T-helper 2 cell treated with Interferon-gamma antibody and Interleukin-4, amounts not matched to agents 5 μg/mL and 100 μg/mL, for 36 hours (primary cell): ENCODE results near the gene ADPRM.
"Not testable (repeated sequence)": the region's sequence is repeated elsewhere in the genome, so short reads cannot be mapped to it uniquely, and the experiment has no call there.

Experiments used
- DNase-seq: peaks from one replicate; pipeline ENCODE4 v3.0.0; 2021; ENCODE audit warnings: low spot score
- H3K27ac Mint-ChIP-seq: one replicate; pipeline ENCODE4 v1.8.0; 2021; ENCODE audit warnings: mild to moderate bottlenecking, mixed read lengths
- H3K27me3 Mint-ChIP-seq: one replicate; pipeline ENCODE4 v1.8.0; 2021; ENCODE audit warnings: low read depth, mixed read lengths
- H3K36me3 Mint-ChIP-seq: one replicate; pipeline ENCODE4 v1.8.0; 2021; ENCODE audit warnings: low read depth, mixed read lengths
- H3K4me1 Mint-ChIP-seq: one replicate; pipeline ENCODE4 v1.8.0; 2021; ENCODE audit warnings: low read depth, mixed read lengths
- H3K4me3 Mint-ChIP-seq: one replicate; pipeline ENCODE4 v1.8.0; 2022; ENCODE audit warnings: mild to moderate bottlenecking, moderate library complexity, mixed read lengths
- H3K9me3 Mint-ChIP-seq: one replicate; pipeline ENCODE4 v1.8.0; 2021; ENCODE audit warnings: mixed read lengths

Gene ADPRM

DNA sequence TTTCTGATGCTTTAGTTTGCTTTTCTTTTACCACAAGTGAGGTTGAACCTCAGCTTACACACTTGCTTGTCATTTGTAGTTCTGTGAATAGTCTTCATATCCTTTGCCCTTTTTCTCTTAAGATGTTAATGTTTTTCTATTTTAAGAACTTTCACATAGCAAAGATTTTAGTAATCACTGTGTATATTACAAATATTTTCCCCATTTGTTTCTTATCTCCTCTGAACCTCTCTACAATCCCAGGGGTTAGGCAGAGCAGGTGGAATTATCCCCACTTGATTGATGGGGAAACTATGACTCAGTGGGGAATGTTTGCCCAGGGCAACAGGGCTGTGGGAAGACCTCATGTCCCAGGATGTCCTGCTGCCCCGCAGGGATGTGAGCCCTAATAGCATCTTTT, 28.6 kb upstream of the ADPRM start:
- no peak for DNase-seq
- Mint-ChIP-seq H3K9me3 (no peaks in the 10 kb centered on the region), H3K27ac (no peak overlapping the region), H3K4me1 (no peaks in the 10 kb centered on the region), H3K36me3 (no peaks in the 10 kb centered on the region), H3K27me3 (no peaks in the 10 kb centered on the region), H3K4me3 (no peak overlapping the region)

DNA sequence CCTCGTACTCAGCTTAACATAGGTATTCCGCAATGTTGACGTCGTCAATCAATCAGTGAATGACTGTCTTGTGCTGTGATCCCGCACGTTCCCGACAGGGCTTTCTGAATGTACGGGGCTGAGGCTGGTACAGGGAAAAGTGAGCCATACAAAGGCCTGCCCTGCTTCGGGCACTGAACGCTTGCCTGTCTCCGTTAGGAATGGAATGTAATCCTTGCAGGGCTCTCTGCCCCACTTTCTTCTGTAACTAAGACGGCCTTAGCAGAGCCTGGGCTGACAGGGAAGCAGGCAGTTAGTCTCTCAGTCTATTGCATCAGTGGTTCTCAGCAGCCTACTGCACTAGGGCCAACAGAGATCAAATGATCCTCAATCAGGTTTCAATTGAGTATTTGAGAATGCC, 24.1 kb upstream of the ADPRM start:
- Mint-ChIP-seq H3K27me3 (no peaks in the 10 kb centered on the region), H3K4me3 (no peak overlapping the region), H3K9me3 (no peaks in the 10 kb centered on the region), H3K4me1 (no peaks in the 10 kb centered on the region), H3K36me3 (peaks cover 15% of the 10 kb centered on the region), H3K27ac (no peak overlapping the region)
- no peak for DNase-seq

DNA sequence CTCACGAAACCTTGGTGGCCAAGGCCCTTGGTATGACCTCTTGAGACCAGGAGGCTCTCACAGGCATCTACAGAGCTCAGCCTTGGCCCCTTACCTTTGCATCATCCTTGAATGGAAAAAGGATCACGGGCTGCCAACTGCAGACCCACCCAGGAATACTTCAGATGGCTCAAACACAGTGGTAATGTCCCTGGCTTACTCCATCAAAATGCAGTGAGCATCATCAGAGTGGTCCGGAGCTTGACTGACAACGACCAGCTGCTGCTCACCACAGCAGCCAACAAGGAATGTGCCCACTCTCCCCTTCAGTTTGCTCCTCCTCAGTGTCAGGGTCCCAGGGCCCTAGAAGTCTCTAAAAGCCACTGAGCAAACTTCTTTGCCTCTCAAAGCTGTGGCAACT, 22.7 kb upstream of the ADPRM start:
- Mint-ChIP-seq H3K36me3 (peaks cover 20% of the 10 kb centered on the region), H3K27ac (no peak overlapping the region), H3K4me1 (no peaks in the 10 kb centered on the region), H3K9me3 (no peaks in the 10 kb centered on the region), H3K27me3 (no peaks in the 10 kb centered on the region), H3K4me3 (no peak overlapping the region)
- DNase-seq, result no peak

DNA sequence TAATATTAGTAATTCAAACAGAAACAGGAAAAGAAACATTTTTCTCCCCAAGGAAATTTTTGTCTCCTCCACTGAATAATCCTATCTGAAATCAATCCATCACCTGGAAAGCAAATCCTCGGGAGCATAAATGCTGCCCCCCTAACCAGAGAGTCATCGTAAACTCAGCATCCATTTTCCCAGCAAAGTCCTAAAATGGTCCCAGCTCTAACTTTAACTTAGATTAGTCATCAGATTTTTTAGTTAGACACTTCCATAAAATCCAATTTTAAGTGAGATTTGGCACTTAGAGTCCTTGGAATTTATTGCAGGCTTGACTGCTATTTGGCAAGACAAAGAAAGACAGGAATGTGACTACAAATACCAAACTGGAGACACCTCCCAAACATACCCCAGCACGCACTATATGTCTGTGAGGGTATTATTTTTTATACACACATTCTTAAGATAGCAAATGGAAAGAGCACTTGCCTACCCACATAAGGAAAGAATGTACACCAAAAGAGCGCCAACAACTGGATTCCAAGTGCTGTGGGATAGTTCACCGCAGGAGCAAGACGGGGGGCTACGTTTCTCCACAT, 15.4 kb upstream of the ADPRM start:
- Mint-ChIP-seq H3K4me1 (peaks cover 2% of the 10 kb centered on the region), H3K9me3 (no peaks in the 10 kb centered on the region), H3K27ac (no peak overlapping the region), H3K4me3 (no peak overlapping the region), H3K36me3 (peaks cover 57% of the 10 kb centered on the region), H3K27me3 (no peaks in the 10 kb centered on the region)
- no peak for DNase-seq

- peaks cover 52% of the 10 kb centered on the region for H3K36me3 Mint-ChIP-seq
Measured at GRCh38 chr17:10683853-10684252, 13.5 kb upstream of the ADPRM start.

GRCh38 chr17:10687499-10687898, 9.9 kb upstream of the ADPRM start:
- Mint-ChIP-seq H3K4me3 (no peak overlapping the region), H3K27ac (no peak overlapping the region), H3K4me1 (peaks cover 17% of the 10 kb centered on the region), H3K36me3 (peaks cover 50% of the 10 kb centered on the region), H3K27me3 (no peaks in the 10 kb centered on the region), H3K9me3 (no peaks in the 10 kb centered on the region)
- DNase-seq, result no peak

More at GRCh38 chr17:10683853-10684252, 13.5 kb upstream of the ADPRM start:
- Mint-ChIP-seq H3K27me3 (no peaks in the 10 kb centered on the region), H3K27ac (no peak overlapping the region), H3K9me3 (no peaks in the 10 kb centered on the region), H3K4me3 (no peak overlapping the region), H3K4me1 (peaks cover 3% of the 10 kb centered on the region)
- no peak for DNase-seq

DNA sequence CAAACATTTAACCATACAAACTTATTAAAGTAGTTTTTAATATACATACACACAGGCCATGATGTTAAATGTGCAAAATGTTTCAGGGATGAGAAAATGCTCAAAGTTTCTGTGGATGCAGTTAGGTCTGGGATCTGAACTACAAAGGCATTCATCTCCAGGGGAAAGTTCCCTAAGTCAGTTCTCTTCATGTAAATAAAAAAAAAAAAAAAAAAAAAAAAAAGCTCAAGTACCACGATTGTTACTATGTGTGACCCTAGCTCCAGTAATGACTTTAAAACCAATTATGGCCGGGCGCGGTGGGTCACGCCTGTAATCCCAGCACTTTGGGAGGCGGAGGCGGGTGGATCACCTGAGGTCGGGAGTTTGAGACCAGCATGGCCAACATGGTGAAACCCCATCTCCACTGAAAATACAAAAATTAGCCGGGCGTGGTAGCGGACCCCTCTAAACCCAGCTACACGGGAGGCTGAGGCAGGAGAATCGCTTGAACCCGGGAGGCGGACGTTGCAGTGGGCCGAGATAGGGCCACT, 1.5 kb upstream of the ADPRM start:
- peak overlapping the region; percentile 95 for H3K27ac Mint-ChIP-seq

GRCh38 chr17:10698096-10698818, 863 bp downstream of the ADPRM start:
- Mint-ChIP-seq H3K27me3 (no peaks in the 10 kb centered on the region), H3K4me3 (peak overlapping the region; percentile 94), H3K4me1 (peaks cover 41% of the 10 kb centered on the region), H3K36me3 (peaks cover 36% of the 10 kb centered on the region), H3K27ac (peak overlapping the region; percentile 95), H3K9me3 (no peaks in the 10 kb centered on the region)
- no peak for DNase-seq

More for the DNA sequence above, 1.5 kb upstream of the ADPRM start:
- H3K4me3 Mint-ChIP-seq, result peak overlapping the region; percentile 97
- H3K36me3 Mint-ChIP-seq, result peaks cover 46% of the 10 kb centered on the region
- not testable (repeated sequence) for H3K9me3 Mint-ChIP-seq, DNase-seq, H3K27me3 Mint-ChIP-seq
- H3K4me1 Mint-ChIP-seq, result peaks cover 26% of the 10 kb centered on the region

GRCh38 chr17:10699856-10700255, 2.5 kb downstream of the ADPRM start:
- Mint-ChIP-seq H3K36me3 (peaks cover 30% of the 10 kb centered on the region), H3K9me3 (no peaks in the 10 kb centered on the region), H3K27ac (peak overlapping the region; percentile 93), H3K27me3 (no peaks in the 10 kb centered on the region), H3K4me1 (peaks cover 41% of the 10 kb centered on the region), H3K4me3 (peak overlapping the region; percentile 83)
- no peak for DNase-seq

- Mint-ChIP-seq H3K27me3 (no peaks in the 10 kb centered on the region), H3K4me1 (peaks cover 40% of the 10 kb centered on the region), H3K36me3 (peaks cover 37% of the 10 kb centered on the region), H3K27ac (peak overlapping the region; percentile 32), H3K4me3 (no peak overlapping the region), H3K9me3 (no peaks in the 10 kb centered on the region)
- DNase-seq, result no peak
Measured at GRCh38 chr17:10702574-10702973, 5.2 kb downstream of the ADPRM start.

GRCh38 chr17:10705727-10706126, 8.3 kb downstream of the ADPRM start:
- Mint-ChIP-seq H3K9me3 (no peaks in the 10 kb centered on the region), H3K4me1 (peaks cover 30% of the 10 kb centered on the region), H3K27me3 (no peaks in the 10 kb centered on the region), H3K4me3 (no peak overlapping the region), H3K27ac (no peak overlapping the region), H3K36me3 (peaks cover 52% of the 10 kb centered on the region)
- DNase-seq, result no peak

GRCh38 chr17:10713318-10713717, 15.9 kb downstream of the ADPRM start:
- Mint-ChIP-seq H3K4me1 (peaks cover 2% of the 10 kb centered on the region), H3K27ac (no peak overlapping the region)

GRCh38 chr17:10716218-10716617, 18.8 kb downstream of the ADPRM start:
- no peak overlapping the region for H3K27ac Mint-ChIP-seq
- H3K4me3 Mint-ChIP-seq, result no peak overlapping the region

More at GRCh38 chr17:10713318-10713717, 15.9 kb downstream of the ADPRM start:
- Mint-ChIP-seq H3K27me3 (no peaks in the 10 kb centered on the region), H3K4me3 (no peak overlapping the region), H3K36me3 (peaks cover 46% of the 10 kb centered on the region), H3K9me3 (no peaks in the 10 kb centered on the region)
- no peak for DNase-seq

GRCh38 chr17:10718547-10718946, 21.2 kb downstream of the ADPRM start:
- no peak for DNase-seq
- Mint-ChIP-seq H3K36me3 (peaks cover 6% of the 10 kb centered on the region), H3K27me3 (no peaks in the 10 kb centered on the region), H3K4me1 (no peaks in the 10 kb centered on the region), H3K4me3 (no peak overlapping the region), H3K9me3 (no peaks in the 10 kb centered on the region), H3K27ac (no peak overlapping the region)

More at GRCh38 chr17:10716218-10716617, 18.8 kb downstream of the ADPRM start:
- no peaks in the 10 kb centered on the region for H3K4me1 Mint-ChIP-seq
- H3K9me3 Mint-ChIP-seq, result no peaks in the 10 kb centered on the region
- H3K36me3 Mint-ChIP-seq, result peaks cover 22% of the 10 kb centered on the region
- no peak for DNase-seq
- no peaks in the 10 kb centered on the region for H3K27me3 Mint-ChIP-seq
